HL-60 (cell line): ENCODE measurements around the gene PAH.

Source experiments
- DNase-seq, 2 experiments: peaks; one replicate each; pipeline ENCODE4 v3.0.0-alpha.2; 2010 to 2020; ENCODE audit warnings: low read depth in 1 of 2, low spot score in 1 of 2
- H3K27ac ChIP-seq: fragments of 250-450 bp; sonication (Bioruptor Pico); replicated peaks from 2 replicates; pipeline ENCODE4 v1.5.1; 2020; ENCODE audit warnings: mild to moderate bottlenecking, moderate library complexity
- H3K27me3 ChIP-seq: fragments of 250-450 bp; sonication (Bioruptor Pico); 2 replicates; pipeline ENCODE4 v1.5.1; 2021; ENCODE audit warnings: mild to moderate bottlenecking, moderate library complexity; ENCODE audit not compliant: insufficient read depth, poor library complexity, severe bottlenecking
- H3K4me3 ChIP-seq: replicated peaks from 2 replicates; pipeline ENCODE4 v1.5.1; 2011; ENCODE audit warnings: mild to moderate bottlenecking, control low read depth, low read length; ENCODE audit not compliant: insufficient read depth
- GABPA ChIP-seq: IDR thresholded peaks from 2 replicates; pipeline ENCODE4 v1.6.1; 2012; ENCODE audit warnings: low read depth
- POLR2AphosphoS5 ChIP-seq: IDR thresholded peaks from 2 replicates; pipeline ENCODE4 v1.6.1; 2012; ENCODE audit warnings: low read depth
- SPI1 ChIP-seq: IDR thresholded peaks from 2 replicates; pipeline ENCODE4 v1.6.1; 2012; ENCODE audit warnings: low read depth, mild to moderate bottlenecking, borderline replicate concordance
- TF ChIP-seq, protein P1 (sequence below): IDR thresholded peaks from one replicate; pipeline ENCODE4 v1.5.1; 2011; ENCODE audit warnings: low read length, control low read depth, inconsistent platforms; ENCODE audit not compliant: insufficient read depth
- TF ChIP-seq, protein P2 (sequence below): IDR thresholded peaks from 2 replicates; pipeline ENCODE4 v1.6.1; 2012; ENCODE audit warnings: low read depth; ENCODE audit not compliant: insufficient replicate concordance

The PAH gene

DNA sequence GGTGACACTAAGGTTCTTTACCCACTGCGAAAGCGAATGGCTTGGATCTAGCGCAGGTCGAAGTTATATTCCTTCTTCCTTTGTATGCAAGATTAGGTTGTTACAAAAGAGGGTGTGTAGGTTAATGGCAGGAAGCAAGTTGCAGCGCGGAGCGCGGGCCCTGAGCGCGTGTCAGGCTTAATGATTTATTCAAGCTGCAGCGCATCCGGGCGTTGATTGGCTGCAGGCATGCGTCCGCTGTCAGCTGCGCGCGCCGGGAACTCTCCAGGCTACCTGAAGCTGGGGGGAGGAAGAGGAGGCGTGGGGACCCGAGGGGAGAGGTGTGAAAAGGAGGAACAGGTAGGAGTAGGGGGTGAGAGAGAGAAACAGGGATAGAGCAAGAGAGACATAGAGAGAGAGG lies 47.8 kb upstream of the PAH start:
- DNase-seq = no peak
- Histone ChIP-seq H3K27ac (no peak overlapping the region), H3K27me3 (peaks cover 64% of the 10 kb centered on the region), H3K4me3 (no peak overlapping the region)
- TF ChIP-seq, protein P1, sequence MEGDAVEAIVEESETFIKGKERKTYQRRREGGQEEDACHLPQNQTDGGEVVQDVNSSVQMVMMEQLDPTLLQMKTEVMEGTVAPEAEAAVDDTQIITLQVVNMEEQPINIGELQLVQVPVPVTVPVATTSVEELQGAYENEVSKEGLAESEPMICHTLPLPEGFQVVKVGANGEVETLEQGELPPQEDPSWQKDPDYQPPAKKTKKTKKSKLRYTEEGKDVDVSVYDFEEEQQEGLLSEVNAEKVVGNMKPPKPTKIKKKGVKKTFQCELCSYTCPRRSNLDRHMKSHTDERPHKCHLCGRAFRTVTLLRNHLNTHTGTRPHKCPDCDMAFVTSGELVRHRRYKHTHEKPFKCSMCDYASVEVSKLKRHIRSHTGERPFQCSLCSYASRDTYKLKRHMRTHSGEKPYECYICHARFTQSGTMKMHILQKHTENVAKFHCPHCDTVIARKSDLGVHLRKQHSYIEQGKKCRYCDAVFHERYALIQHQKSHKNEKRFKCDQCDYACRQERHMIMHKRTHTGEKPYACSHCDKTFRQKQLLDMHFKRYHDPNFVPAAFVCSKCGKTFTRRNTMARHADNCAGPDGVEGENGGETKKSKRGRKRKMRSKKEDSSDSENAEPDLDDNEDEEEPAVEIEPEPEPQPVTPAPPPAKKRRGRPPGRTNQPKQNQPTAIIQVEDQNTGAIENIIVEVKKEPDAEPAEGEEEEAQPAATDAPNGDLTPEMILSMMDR = no peak
- no peak for TF ChIP-seq POLR2AphosphoS5
- TF ChIP-seq, protein P2, sequence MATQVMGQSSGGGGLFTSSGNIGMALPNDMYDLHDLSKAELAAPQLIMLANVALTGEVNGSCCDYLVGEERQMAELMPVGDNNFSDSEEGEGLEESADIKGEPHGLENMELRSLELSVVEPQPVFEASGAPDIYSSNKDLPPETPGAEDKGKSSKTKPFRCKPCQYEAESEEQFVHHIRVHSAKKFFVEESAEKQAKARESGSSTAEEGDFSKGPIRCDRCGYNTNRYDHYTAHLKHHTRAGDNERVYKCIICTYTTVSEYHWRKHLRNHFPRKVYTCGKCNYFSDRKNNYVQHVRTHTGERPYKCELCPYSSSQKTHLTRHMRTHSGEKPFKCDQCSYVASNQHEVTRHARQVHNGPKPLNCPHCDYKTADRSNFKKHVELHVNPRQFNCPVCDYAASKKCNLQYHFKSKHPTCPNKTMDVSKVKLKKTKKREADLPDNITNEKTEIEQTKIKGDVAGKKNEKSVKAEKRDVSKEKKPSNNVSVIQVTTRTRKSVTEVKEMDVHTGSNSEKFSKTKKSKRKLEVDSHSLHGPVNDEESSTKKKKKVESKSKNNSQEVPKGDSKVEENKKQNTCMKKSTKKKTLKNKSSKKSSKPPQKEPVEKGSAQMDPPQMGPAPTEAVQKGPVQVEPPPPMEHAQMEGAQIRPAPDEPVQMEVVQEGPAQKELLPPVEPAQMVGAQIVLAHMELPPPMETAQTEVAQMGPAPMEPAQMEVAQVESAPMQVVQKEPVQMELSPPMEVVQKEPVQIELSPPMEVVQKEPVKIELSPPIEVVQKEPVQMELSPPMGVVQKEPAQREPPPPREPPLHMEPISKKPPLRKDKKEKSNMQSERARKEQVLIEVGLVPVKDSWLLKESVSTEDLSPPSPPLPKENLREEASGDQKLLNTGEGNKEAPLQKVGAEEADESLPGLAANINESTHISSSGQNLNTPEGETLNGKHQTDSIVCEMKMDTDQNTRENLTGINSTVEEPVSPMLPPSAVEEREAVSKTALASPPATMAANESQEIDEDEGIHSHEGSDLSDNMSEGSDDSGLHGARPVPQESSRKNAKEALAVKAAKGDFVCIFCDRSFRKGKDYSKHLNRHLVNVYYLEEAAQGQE = no peak
- no peak for TF ChIP-seq GABPA
- TF ChIP-seq SPI1 = no peak

DNA sequence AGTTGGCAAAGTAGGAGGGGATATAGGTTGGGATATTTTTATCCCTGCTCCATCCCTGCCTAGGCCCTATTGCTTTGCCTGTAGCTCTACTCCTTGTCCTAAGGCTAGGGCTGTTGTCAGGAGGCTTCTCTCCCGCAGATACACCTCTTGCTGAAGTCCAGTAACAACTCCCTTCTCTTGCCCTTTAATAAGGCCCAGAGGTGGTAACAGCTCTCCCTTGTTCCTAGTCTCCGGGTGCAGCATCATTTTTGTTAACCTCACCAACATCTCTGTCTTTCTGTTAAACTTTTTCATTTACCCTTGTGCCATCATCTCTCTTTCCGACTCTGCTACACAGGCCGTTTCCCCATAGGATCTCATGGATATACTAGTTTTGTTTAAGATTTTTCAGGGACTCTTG lies 46.8 kb upstream of the PAH start:
- Histone ChIP-seq H3K27me3 (peaks cover 72% of the 10 kb centered on the region), H3K27ac (no peak overlapping the region), H3K4me3 (no peak overlapping the region)
- TF ChIP-seq POLR2AphosphoS5 (no peak), SPI1 (no peak), GABPA (no peak)
- TF ChIP-seq, protein P2 = no peak
- TF ChIP-seq, protein P1 = no peak
- DNase-seq = no peak

DNA sequence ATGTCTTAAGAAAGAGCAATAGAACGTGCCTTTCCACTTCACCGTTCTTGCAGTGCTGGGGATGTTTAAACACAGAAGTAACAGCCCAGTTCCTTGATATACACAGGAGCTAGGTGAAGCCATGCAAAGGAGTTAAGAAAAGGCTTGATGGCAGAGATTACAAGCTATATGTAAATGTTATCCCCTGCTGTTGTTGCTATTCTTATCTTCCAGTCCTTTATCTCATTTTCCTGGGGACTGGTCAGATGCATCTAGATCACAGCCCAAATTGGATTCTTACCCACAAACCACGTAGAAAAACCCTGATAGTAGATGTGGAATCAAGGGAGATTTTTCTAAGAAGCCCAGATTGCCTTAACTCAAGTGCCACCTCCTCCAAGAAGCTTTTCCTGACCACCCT lies 45.9 kb upstream of the PAH start:
- no peak overlapping the region for H3K27ac ChIP-seq
- TF ChIP-seq, protein P1 = no peak
- TF ChIP-seq SPI1 (no peak), GABPA (no peak), POLR2AphosphoS5 (no peak)
- TF ChIP-seq, protein P2 = no peak
- no peak overlapping the region for H3K4me3 ChIP-seq
- peaks cover 73% of the 10 kb centered on the region for H3K27me3 ChIP-seq
- DNase-seq = no peak
